Lung microvascular endothelial cell (primary cell): Measurements from ENCODE around the gene CDH12. TPM values are rescaled to one million over a fixed set of nuclear protein-coding genes. Genes with fewer than 3 reads are reported as not detected.
"Not testable (repeated sequence)": the region's sequence is repeated elsewhere in the genome, so short reads cannot be mapped to it uniquely, and the experiment has no call there.

Experiments
- DNase-seq, 2 donors: peaks; one replicate each; pipeline versions ENCODE4 v3.0.0 to v3.0.0-alpha.2; 2010; ENCODE audit warnings: low read depth in 2 of 2
- total RNA-seq: library from RNA; depleted of rRNA; stranded (reverse); fragments of >200 nt; gene quantifications from 2 replicates; pipeline ENCODE4 v1.2.1, GENCODE V29; 2014

The CDH12 gene
- total RNA-seq, 1 donor from 2014 or later = not detected

- not testable (repeated sequence) for DNase-seq
Observed at GRCh38 chr5:22165931-22166330, 687.2 kb downstream of the CDH12 start.

GRCh38 chr5:22164910-22165748 lies 688.0 kb downstream of the CDH12 start:
- not testable (repeated sequence) for DNase-seq

- DNase-seq = not testable (repeated sequence)
Observed at GRCh38 chr5:22156953-22157352, 696.2 kb downstream of the CDH12 start.

DNA sequence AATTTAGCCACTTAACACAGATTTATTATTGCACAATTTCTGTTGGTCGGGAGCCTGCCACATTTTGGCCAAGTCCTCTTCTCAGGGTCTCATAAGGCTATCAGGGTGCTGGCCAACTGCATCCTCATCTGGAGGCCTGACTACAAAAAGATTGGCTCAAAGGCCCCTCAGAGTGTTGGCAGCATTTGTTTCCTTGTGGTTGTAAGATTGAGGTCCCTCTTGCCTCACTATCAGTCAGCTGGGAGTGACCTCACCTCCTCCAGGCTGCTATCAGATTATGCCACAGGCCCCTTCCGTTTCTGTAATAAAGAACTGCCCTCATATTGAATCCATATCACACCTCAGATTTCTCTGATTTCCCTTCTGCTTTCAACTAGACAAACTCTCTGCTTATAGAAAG lies 698.4 kb downstream of the CDH12 start:
- DNase-seq = not testable (repeated sequence)

- not testable (repeated sequence) for DNase-seq
Observed at GRCh38 chr5:22151801-22152200, 701.3 kb downstream of the CDH12 start.

DNA sequence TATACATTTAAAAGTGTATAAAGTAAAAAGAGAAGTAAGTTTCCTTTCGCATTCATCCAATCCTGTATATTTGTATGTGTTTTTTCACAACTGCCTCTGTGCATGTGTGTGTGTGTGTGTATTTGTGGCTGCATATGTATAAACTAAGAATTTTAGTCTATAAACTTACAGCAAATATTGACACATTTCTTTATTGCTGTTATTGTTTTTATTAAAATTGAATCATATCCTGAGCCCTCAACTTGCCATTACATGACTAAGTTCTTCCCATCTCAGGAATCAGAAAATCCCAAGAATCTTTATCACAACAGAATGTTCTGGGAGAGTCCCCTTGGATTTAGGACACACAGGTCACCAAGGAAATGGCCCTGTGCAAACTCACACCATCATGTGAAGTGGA lies 712.7 kb downstream of the CDH12 start:
- DNase-seq = not testable (repeated sequence)

GRCh38 chr5:22139662-22140300 lies 713.4 kb downstream of the CDH12 start:
- DNase-seq = not testable (repeated sequence)

DNA sequence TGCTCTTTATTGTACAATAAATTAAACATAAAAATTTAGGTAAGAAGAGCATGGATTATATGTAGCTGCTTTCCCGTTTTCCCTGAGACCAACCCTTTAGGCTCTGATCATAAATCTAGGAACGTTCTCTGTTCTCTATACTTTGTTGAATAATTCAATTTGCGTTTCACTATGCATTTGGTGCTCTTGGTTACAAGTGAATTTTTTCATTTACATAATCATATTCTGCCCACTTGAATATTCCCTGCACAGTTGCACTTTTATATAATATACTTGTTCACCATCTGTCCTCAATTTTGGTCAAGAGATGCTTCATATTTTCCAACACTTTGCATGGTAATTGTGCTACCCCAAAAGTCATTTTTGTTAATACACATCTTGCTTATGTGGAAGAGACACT lies 741.8 kb downstream of the CDH12 start:
- no peak for DNase-seq

DNA sequence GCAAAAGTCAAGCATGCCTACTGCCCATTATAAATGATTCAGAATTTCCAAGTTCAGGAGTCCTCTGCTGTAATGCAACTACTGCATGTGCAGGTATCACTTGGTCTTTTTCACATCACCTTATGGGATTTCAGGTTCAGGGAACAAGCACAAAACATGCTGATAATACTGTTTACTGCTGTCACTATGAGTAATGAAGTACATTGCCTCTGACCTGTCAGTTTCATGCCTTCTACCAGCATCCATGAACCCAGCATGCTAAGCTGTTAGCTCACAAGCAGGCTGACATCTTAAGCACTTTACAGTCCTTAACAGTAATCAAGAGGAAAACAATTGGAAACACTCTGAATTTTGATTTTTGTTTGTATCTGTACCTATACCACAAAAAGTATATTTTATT lies 743.8 kb downstream of the CDH12 start:
- no peak for DNase-seq

- DNase-seq = no peak
Observed at GRCh38 chr5:22108545-22108944, 744.6 kb downstream of the CDH12 start.

DNA sequence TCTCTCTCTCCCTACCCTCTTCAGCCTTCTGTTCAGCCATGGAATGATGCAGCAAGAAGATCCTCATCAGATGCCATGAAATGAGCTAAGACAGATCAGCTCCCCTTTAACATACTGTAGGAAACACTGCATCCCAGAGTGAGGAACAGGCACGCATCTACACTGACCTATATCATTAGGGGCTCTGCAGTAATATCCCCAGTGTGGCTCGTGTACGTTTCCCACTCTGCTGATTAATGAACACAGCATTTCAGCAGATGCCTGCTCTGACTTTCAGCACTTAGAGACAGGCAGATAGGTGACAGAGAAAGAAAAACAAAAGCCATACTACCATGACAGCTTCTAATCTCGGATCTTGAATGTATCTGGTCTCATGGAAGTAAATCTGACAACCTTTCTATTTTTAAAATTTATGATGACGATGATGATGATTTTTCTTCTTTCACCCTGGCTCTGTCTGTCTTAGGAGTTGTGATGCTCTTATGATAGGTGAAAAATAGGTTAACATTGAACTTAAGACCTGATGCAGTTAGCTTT lies 750.3 kb downstream of the CDH12 start:
- DNase-seq = no peak

DNA sequence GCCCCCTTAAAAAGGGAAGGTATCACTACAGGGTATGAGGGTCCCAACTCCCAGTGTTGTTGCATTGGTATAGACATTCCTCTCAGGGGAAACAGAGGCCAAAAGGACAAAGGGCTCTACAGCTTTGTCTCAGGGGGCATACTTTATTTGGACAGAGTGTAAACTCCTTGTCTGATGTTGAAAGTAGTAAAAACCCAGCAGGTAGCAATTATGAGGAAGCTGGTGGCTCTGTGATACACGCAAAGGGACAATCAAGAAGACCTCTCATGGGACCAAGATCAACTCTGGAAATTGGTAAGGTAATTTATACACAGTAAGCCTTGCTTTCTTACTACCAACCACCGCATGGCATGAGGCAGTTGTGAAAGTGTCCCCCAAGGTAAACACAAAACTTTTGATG lies 764.6 kb downstream of the CDH12 start:
- DNase-seq = no peak

DNA sequence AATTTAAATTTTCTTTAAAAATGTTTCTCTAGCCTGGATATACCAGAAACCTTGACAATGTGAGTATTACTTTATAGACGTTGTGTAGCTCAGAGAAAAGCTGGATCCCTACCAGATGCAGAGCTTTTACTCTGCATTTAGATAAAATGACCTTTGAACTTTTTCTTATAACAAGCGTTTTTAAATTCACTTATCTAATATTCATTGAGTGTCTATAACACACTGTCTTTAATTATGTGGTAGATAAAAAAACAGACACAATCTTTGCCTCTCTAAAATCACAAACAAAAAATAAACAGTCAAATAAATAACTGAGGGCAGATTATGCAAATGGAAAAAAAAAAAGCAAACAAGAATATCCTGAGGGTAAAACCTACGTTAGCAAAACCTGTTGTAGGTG lies 773.6 kb downstream of the CDH12 start:
- DNase-seq = no peak

DNA sequence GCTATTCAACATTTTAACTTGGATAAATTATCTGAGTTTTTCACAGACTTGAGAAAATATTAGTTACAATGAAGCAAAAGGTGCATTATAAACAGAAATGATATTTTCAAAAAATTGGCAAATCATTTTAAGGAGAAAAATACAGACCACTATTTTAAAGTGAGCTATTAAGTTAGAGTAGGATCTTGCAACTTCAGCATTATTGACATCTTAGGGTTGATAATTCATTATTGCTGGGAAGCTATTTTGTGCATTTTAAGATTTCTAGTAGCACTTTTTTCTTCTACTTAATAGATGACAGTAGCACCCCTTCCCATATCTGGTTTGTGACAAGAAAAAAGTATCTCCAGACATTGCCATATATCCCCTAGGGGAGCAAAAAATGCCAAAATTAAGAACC lies 774.1 kb downstream of the CDH12 start:
- DNase-seq = no peak

GRCh38 chr5:22076586-22076985 lies 776.6 kb downstream of the CDH12 start:
- DNase-seq = no peak

- DNase-seq = no peak
Observed at GRCh38 chr5:22070186-22070728, 782.9 kb downstream of the CDH12 start.

- DNase-seq = no peak
Observed at GRCh38 chr5:22063717-22064116, 789.4 kb downstream of the CDH12 start.

- DNase-seq = no peak
Observed at GRCh38 chr5:22058620-22059019, 794.5 kb downstream of the CDH12 start.

- no peak for DNase-seq
Observed at GRCh38 chr5:22057012-22057411, 796.1 kb downstream of the CDH12 start.

DNA sequence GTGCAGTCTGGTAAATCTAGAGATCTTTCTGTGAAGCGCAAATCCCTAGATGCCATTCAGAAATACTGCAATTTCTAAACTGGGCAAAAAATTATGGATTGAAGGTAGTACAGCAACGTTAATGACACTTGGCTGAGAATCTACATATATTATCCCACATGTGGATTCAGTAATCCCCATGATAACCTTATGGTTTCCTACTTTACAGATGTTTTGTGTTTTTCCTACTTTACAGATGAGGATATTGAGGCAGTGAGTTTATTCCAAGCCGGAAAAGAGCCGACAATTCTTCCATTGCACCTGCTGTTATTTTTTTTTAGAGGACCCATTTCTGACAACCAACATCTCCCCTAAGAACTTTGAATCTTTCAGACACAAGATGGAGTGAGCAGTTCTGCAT lies 796.5 kb downstream of the CDH12 start:
- DNase-seq = no peak

GRCh38 chr5:22053195-22053594 lies 799.9 kb downstream of the CDH12 start:
- DNase-seq = no peak

DNA sequence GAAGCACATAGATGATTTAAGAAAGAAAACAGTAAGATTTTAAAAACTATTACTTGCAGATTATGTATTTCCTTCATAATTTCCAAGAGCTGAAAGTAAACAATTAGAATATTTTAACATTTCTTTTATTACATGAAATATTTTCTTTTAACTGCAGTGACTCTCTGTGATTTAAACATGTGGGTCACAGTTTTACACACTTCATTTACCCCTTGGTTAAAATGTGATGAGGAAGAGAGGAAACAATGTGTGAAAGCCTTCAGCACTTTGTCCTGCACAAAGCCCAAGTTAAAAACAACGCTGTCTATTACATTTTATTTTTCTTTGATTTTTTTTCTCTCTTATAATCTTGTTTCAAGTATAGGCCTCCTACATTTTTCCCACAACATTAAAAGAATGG lies 801.3 kb downstream of the CDH12 start:
- no peak for DNase-seq
